HepG2 (cell line): ENCODE data around the gene NBR1. TPM values are rescaled to one million over a fixed set of nuclear protein-coding genes. Genes with fewer than 3 reads are reported as not detected.

ENCODE experiments used
- KLF6 ChIP-seq: IDR thresholded peaks from 2 replicates; pipeline ENCODE4 v1.8.0; 2016; ENCODE audit warnings: missing biosample characterization, missing genetic modification reagents
- PTBP1 ChIP-seq: fragments of 200-400 bp; formaldehyde crosslinking; IDR thresholded peaks from 2 replicates; pipeline ENCODE4 v1.6.1; 2018; ENCODE audit warnings: low read length, low read depth; ENCODE audit not compliant: poor library complexity, severe bottlenecking
- TMF1 ChIP-seq: sonication (generic); formaldehyde crosslinking; IDR thresholded peaks from 2 replicates; pipeline ENCODE4 v1.8.1; 2022; ENCODE audit warnings: low read depth, missing genetic modification reagents
- YY1 ChIP-seq: IDR thresholded peaks from 2 replicates; pipeline ENCODE4 v1.6.1; 2011; ENCODE audit warnings: low read length, low read depth, moderate library complexity, mild to moderate bottlenecking; ENCODE audit not compliant: insufficient read depth, insufficient replicate concordance
- ZNF775 ChIP-seq: sonication (generic); formaldehyde crosslinking; IDR thresholded peaks from 2 replicates; pipeline ENCODE4 v1.4.0; 2020; ENCODE audit warnings: missing genetic modification reagents, mild to moderate bottlenecking, moderate library complexity, borderline replicate concordance
- polyA plus RNA-seq, 8 experiments: library from polyadenylated mRNA; depleted of rRNA in 3 of 8; stranded (reverse) in 7 of 8; unstranded in 1 of 8; fragments of >200 nt; fragmentation: Illumina TruSeq in 4 of 8; extraction: Trizol in 4 of 8; gene quantifications; 2 replicates each; pipeline versions ENCODE4 v1.2.1 to v1.2.3, GENCODE V29; 2011 to 2016; ENCODE audit warnings: low read depth in 4 of 8, missing spikeins in 1 of 8, mixed read lengths in 1 of 8; ENCODE audit not compliant: insufficient read depth in 1 of 8
- total RNA-seq, 5 experiments: library from RNA; depleted of rRNA; stranded (reverse); fragments of >200 nt; fragmentation: Illumina TruSeq; extraction: Trizol; gene quantifications; 2 replicates each; pipeline ENCODE4 v1.2.3, GENCODE V29; 2016; ENCODE audit warnings: low read depth in 1 of 5
- TF ChIP-seq, protein P1 (sequence below): sonication (generic); formaldehyde crosslinking; IDR thresholded peaks from 2 replicates; pipeline ENCODE4 v1.9.0; 2021; ENCODE audit warnings: mild to moderate bottlenecking, missing genetic modification reagents
- TF ChIP-seq, protein P2 (sequence below), 2 experiments: fragments of 450-650 bp in 1 of 2; sonication (generic) in 1 of 2; formaldehyde crosslinking in 1 of 2; IDR thresholded peaks; 2 replicates each; pipeline versions ENCODE4 v1.6.1 to v1.8.0; 2016 to 2022; ENCODE audit warnings: antibody characterized with exemption in 1 of 2, mild to moderate bottlenecking in 1 of 2, missing genetic modification reagents in 1 of 2
- TF ChIP-seq, protein P3 (sequence below): sonication (generic); formaldehyde crosslinking; IDR thresholded peaks from 2 replicates; pipeline ENCODE4 v1.5.1; 2020; ENCODE audit warnings: mild to moderate bottlenecking, moderate library complexity, missing genetic modification reagents

The NBR1 gene
- total and polyA plus RNA-seq, 2 of the 13 experiments (the other 11 are each of a cell fraction or from before 2014, with no cell fraction given): 51.7 to 121 TPM

DNA sequence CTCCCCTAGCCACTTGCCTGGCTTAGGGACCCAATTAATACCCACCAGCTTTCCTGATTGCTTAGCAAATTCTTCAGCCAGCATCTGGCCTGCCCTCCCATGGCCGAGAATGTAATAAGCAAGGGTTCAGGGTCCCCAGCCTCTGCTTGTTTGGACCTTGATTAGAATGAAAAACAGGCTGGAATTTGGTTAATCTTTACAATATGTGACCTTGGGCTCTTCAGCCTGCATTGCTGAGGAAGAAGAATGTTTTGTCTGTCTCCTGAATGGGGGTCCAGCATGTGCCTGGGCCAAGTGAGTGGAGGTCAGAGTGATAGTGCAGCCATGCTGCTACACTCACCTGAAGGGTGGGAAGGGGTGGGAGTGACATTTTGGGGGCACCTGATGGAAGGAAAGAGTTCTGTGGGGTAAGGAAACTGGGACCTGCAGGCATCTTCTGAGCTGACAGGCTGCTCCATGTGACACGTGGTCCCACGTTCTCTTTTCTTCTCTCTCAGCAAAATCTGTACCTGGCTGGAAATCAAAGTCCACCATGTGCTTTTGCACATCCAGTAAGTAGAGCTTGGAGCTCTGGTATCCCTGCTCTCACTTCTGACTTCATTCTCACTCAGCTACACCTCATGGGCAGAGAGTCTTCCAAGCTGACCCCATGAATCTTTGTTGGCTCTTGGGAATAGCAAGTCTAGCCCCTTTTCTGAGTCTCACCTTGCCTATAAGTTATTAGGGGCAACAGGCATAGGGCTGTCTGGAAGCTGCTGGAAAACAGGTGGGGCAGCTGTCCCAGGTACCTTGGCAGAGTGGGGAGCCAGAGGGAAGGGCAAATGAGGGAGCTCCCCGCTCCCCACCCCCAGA is 46.0 kb downstream of the NBR1 start (continued):
- TF ChIP-seq, protein P1, sequence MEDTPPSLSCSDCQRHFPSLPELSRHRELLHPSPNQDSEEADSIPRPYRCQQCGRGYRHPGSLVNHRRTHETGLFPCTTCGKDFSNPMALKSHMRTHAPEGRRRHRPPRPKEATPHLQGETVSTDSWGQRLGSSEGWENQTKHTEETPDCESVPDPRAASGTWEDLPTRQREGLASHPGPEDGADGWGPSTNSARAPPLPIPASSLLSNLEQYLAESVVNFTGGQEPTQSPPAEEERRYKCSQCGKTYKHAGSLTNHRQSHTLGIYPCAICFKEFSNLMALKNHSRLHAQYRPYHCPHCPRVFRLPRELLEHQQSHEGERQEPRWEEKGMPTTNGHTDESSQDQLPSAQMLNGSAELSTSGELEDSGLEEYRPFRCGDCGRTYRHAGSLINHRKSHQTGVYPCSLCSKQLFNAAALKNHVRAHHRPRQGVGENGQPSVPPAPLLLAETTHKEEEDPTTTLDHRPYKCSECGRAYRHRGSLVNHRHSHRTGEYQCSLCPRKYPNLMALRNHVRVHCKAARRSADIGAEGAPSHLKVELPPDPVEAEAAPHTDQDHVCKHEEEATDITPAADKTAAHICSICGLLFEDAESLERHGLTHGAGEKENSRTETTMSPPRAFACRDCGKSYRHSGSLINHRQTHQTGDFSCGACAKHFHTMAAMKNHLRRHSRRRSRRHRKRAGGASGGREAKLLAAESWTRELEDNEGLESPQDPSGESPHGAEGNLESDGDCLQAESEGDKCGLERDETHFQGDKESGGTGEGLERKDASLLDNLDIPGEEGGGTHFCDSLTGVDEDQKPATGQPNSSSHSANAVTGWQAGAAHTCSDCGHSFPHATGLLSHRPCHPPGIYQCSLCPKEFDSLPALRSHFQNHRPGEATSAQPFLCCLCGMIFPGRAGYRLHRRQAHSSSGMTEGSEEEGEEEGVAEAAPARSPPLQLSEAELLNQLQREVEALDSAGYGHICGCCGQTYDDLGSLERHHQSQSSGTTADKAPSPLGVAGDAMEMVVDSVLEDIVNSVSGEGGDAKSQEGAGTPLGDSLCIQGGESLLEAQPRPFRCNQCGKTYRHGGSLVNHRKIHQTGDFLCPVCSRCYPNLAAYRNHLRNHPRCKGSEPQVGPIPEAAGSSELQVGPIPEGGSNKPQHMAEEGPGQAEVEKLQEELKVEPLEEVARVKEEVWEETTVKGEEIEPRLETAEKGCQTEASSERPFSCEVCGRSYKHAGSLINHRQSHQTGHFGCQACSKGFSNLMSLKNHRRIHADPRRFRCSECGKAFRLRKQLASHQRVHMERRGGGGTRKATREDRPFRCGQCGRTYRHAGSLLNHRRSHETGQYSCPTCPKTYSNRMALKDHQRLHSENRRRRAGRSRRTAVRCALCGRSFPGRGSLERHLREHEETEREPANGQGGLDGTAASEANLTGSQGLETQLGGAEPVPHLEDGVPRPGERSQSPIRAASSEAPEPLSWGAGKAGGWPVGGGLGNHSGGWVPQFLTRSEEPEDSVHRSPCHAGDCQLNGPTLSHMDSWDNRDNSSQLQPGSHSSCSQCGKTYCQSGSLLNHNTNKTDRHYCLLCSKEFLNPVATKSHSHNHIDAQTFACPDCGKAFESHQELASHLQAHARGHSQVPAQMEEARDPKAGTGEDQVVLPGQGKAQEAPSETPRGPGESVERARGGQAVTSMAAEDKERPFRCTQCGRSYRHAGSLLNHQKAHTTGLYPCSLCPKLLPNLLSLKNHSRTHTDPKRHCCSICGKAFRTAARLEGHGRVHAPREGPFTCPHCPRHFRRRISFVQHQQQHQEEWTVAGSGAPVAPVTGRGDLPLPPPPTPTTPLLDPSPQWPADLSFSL: no peak
- TF ChIP-seq YY1 (peak; percentile 80), TMF1 (peak; percentile 34), PTBP1 (no peak), ZNF775 (CRISPR knock-in tag) (peak; percentile 100), KLF6 (CRISPR knock-in tag) (peak; percentile 84; the same call in 1 of the 2 replicates)
- TF ChIP-seq, protein P2, sequence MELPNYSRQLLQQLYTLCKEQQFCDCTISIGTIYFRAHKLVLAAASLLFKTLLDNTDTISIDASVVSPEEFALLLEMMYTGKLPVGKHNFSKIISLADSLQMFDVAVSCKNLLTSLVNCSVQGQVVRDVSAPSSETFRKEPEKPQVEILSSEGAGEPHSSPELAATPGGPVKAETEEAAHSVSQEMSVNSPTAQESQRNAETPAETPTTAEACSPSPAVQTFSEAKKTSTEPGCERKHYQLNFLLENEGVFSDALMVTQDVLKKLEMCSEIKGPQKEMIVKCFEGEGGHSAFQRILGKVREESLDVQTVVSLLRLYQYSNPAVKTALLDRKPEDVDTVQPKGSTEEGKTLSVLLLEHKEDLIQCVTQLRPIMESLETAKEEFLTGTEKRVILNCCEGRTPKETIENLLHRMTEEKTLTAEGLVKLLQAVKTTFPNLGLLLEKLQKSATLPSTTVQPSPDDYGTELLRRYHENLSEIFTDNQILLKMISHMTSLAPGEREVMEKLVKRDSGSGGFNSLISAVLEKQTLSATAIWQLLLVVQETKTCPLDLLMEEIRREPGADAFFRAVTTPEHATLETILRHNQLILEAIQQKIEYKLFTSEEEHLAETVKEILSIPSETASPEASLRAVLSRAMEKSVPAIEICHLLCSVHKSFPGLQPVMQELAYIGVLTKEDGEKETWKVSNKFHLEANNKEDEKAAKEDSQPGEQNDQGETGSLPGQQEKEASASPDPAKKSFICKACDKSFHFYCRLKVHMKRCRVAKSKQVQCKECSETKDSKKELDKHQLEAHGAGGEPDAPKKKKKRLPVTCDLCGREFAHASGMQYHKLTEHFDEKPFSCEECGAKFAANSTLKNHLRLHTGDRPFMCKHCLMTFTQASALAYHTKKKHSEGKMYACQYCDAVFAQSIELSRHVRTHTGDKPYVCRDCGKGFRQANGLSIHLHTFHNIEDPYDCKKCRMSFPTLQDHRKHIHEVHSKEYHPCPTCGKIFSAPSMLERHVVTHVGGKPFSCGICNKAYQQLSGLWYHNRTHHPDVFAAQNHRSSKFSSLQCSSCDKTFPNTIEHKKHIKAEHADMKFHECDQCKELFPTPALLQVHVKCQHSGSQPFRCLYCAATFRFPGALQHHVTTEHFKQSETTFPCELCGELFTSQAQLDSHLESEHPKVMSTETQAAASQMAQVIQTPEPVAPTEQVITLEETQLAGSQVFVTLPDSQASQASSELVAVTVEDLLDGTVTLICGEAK (IDR thresholded peaks at IDR 0.05): no peak
- TF ChIP-seq, protein P2 (CRISPR knock-in tag; IDR thresholded peaks at IDR 0.05): no peak; the same call in 1 of the 2 replicates
- TF ChIP-seq, protein P3, sequence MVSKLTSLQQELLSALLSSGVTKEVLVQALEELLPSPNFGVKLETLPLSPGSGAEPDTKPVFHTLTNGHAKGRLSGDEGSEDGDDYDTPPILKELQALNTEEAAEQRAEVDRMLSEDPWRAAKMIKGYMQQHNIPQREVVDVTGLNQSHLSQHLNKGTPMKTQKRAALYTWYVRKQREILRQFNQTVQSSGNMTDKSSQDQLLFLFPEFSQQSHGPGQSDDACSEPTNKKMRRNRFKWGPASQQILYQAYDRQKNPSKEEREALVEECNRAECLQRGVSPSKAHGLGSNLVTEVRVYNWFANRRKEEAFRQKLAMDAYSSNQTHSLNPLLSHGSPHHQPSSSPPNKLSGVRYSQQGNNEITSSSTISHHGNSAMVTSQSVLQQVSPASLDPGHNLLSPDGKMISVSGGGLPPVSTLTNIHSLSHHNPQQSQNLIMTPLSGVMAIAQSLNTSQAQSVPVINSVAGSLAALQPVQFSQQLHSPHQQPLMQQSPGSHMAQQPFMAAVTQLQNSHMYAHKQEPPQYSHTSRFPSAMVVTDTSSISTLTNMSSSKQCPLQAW (CRISPR knock-in tag): peak; percentile 99
